ENCODE results near the gene MS4A15.

The MS4A15 gene

DNA sequence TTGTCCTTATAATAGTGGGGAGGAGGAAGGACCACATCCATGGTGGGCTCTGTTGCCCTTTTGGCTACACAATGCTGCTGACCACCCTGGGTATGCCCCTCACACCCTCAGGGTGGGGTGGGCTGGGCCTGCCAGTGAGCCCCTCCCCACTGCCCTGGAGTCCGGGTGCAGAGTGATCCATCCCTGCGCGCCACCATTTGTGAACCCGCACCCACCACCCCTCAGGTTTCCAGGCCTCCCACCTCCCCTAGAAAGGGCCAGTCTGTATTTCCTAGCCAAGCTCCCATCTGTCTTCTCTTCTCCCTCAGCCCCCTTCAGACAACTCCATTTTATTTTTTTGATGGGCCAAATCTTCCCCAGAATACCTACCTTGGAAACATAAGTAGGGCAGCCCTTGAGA, 53.5 kb downstream of the MS4A15 start:
- H3K4me3 ChIP-seq (ENCODE audit: low read depth, low read length): no peak overlapping the region
- TF ChIP-seq, protein P1, sequence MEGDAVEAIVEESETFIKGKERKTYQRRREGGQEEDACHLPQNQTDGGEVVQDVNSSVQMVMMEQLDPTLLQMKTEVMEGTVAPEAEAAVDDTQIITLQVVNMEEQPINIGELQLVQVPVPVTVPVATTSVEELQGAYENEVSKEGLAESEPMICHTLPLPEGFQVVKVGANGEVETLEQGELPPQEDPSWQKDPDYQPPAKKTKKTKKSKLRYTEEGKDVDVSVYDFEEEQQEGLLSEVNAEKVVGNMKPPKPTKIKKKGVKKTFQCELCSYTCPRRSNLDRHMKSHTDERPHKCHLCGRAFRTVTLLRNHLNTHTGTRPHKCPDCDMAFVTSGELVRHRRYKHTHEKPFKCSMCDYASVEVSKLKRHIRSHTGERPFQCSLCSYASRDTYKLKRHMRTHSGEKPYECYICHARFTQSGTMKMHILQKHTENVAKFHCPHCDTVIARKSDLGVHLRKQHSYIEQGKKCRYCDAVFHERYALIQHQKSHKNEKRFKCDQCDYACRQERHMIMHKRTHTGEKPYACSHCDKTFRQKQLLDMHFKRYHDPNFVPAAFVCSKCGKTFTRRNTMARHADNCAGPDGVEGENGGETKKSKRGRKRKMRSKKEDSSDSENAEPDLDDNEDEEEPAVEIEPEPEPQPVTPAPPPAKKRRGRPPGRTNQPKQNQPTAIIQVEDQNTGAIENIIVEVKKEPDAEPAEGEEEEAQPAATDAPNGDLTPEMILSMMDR (IDR thresholded peaks at IDR 0.05; ENCODE audit: insufficient read depth, low read depth, low read length, missing control alignments): no peak
- no peak for DNase-seq (ENCODE audit: low read depth)

DNA sequence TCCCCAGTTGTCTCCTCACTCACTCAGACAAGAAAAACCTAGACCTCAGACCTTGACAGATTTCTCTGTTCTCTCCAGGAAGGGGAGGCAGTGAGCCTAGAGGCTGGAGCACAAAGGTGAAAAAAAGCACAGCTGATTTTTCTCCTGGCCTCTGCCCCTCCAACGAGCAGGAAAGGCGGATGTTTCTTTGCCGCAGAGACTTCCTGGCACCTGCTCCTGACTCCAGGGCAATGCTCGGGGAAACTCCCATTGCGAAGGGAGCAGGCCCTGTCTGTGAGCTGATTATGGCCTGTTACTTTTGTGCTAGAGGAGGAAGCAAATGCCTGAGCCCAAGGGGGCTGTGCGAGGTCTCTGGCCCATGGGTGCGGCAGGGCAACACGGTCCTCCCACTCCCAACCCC, 53.9 kb downstream of the MS4A15 start:
- peak; percentile 26 for DNase-seq (ENCODE audit: low read depth)
- no peak overlapping the region for H3K4me3 ChIP-seq (ENCODE audit: low read depth, low read length)
- TF ChIP-seq, protein P1 (IDR thresholded peaks at IDR 0.05; ENCODE audit: insufficient read depth, low read depth, low read length, missing control alignments): no peak

DNA sequence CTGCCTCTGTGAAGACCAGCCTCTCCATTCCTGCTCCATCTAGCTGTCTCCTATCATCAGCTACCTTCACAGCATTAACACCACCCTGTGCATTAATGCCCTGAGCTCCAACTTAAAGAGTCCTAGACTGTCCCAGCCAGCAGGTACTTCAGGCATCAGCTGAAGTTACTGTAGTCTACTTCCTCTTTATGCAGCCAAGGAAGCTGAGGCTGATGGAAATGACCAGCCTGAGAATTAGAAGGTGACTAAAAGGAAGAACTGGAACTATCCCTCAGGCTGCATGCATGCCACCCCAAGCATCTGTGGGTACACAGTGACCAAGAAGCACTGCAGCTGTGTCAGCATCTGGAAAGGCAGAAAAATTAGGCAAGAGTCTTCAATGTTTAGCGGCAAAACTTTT, 56.7 kb downstream of the MS4A15 start:
- DNase-seq (ENCODE audit: low read depth): no peak
- TF ChIP-seq, protein P1 (IDR thresholded peaks at IDR 0.05; ENCODE audit: insufficient read depth, low read depth, low read length, missing control alignments): no peak

DNA sequence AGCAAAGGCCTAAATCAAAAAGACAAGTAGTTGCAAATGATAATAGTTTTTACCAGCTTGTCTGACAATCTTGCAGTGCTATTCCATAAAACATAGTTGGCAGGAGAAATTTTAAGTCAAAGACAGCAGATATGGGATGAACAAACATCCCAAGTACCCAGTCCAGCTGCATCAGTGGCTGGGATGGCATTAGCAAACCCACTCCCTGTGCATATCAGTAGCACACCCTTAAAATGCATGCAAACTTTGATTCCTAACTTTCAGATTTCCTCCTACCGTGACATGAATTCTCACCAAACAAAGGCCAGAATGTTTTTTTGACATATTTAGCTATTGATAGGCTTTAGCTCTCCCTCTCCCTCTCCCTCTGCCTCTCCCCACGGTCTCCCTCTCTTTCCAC, 57.4 kb downstream of the MS4A15 start:
- H3K4me3 ChIP-seq (ENCODE audit: low read depth, low read length): no peak overlapping the region
- TF ChIP-seq, protein P1 (IDR thresholded peaks at IDR 0.05; ENCODE audit: insufficient read depth, low read depth, low read length, missing control alignments): no peak
- no peak for DNase-seq (ENCODE audit: low read depth)

More for the DNA sequence above, 56.7 kb downstream of the MS4A15 start:
- no peak overlapping the region for H3K4me3 ChIP-seq (ENCODE audit: low read depth, low read length)

DNA sequence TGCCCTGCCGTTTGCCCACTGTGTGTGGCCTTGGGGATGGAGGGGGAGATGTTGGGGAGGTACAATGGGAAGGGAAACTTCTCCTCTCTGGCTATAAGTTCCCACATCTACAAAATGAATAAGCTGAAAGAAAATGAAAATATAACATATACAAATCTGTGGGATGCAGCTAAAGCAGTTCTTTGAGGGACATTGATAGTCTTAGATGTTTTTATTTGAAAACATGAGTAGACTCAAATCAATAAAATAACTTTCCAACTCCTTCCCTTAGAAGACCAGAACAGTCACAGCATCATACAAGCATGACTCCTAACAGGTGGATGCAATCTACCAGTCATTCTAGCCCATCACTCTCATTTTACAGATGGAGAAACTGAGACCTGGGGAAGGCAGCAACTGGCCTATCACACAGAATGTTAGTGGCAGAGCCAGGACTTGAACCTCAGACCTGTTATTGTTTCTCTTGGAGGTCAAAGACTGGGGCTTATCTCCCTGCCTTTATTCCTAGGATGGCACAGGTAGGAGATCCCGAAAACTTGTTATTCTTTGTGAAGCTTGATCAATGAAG, 60.0 kb downstream of the MS4A15 start:
- H3K4me3 ChIP-seq (ENCODE audit: low read depth, low read length): no peak overlapping the region
- DNase-seq (ENCODE audit: low read depth): no peak
- TF ChIP-seq, protein P1 (IDR thresholded peaks at IDR 0.05; ENCODE audit: insufficient read depth, low read depth, low read length, missing control alignments): no peak

DNA sequence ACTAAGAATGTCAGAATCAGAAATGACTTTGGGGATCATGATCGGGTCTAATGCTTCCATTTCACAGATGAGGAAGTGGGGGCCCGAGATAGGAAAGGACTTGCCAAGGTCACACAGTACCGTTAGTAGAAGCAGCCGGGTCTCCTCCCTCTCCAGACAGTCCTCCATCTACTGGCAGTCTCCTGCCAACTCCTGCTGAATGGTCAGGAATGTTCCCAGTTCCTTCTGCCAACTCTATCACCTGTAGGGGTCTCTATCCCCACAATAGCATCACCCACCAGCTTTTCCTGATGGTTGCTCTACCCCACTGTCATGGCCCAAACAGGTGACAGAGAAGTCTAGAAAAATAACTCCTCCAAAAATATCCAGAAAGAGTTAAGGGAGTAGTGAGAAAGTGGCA, 61.4 kb downstream of the MS4A15 start:
- TF ChIP-seq, protein P1 (IDR thresholded peaks at IDR 0.05; ENCODE audit: insufficient read depth, low read depth, low read length, missing control alignments): no peak
- H3K4me3 ChIP-seq (ENCODE audit: low read depth, low read length): no peak overlapping the region
- DNase-seq (ENCODE audit: low read depth): no peak

Data from GM12865 (cell line).